H1 (cell line): ENCODE results near the gene NCEH1. TPM values are rescaled to one million over a fixed set of nuclear protein-coding genes. Genes with fewer than 3 reads are reported as not detected.

ENCODE experiments used
- CTCF ChIA-PET: fragments of 300-600 bp; sonication (Branson Sonifier 250); formaldehyde crosslinking; loops from one replicate; lab custom pipeline; 2021; ENCODE audit not compliant: partially characterized antibody; lab: Charles Lee
- POLR2A ChIA-PET: fragments of 300-600 bp; sonication (Branson Sonifier 250); formaldehyde crosslinking; loops from one replicate; lab custom pipeline; 2021; ENCODE audit warnings: inconsistent platforms; ENCODE audit not compliant: partially characterized antibody; lab: Charles Lee
- DNase-seq, 2 experiments: peaks; one replicate each; pipeline versions ENCODE4 v3.0.0 to v3.0.0-alpha.2; 2010 to 2022; ENCODE audit warnings: low spot score in 2 of 2, low read depth in 1 of 2, mixed read lengths in 1 of 2
- FAIRE-seq: peaks from 2 replicates; lab custom pipeline; 2011; peaks lifted over from hg19 to GRCh38; lab: Jason Lieb, UNC
- H2AFZ ChIP-seq: 2 replicates; pipeline ENCODE4 v1.8.1; 2012; ENCODE audit warnings: low read length, inconsistent platforms
- H2AK5ac ChIP-seq: 2 replicates; pipeline ENCODE4 v1.6.1; 2013; ENCODE audit warnings: low read depth, low read length
- H2BK120ac ChIP-seq: replicated peaks from 2 replicates; pipeline ENCODE3; 2013; ENCODE audit warnings: low read depth, low read length, inconsistent platforms
- H2BK12ac ChIP-seq: 2 replicates; pipeline ENCODE4 v1.6.1; 2013; ENCODE audit warnings: low read depth, low read length
- H2BK15ac ChIP-seq: 2 replicates; pipeline ENCODE4 v1.6.1; 2013; ENCODE audit warnings: low read length
- H2BK20ac ChIP-seq: 2 replicates; pipeline ENCODE4 v1.6.1; 2013; ENCODE audit warnings: low read length
- H2BK5ac ChIP-seq: 2 replicates; pipeline ENCODE4 v1.6.1; 2013; ENCODE audit warnings: low read depth, low read length
- H3K14ac ChIP-seq: 2 replicates; pipeline ENCODE4 v1.6.1; 2013; ENCODE audit warnings: inconsistent platforms; ENCODE audit not compliant: insufficient read length
- H3K18ac ChIP-seq: 2 replicates; pipeline ENCODE4 v1.6.1; 2013; ENCODE audit warnings: low read length; ENCODE audit errors: extremely low read depth
- H3K23ac ChIP-seq: 2 replicates; pipeline ENCODE4 v1.6.1; 2013; ENCODE audit warnings: inconsistent platforms; ENCODE audit not compliant: insufficient read length
- H3K23me2 ChIP-seq: 2 replicates; pipeline ENCODE4 v1.6.1; 2013; ENCODE audit warnings: low read depth, low read length
- H3K27ac ChIP-seq: 2 replicates; pipeline ENCODE4 v1.6.1; 2011; ENCODE audit warnings: low read depth, low read length, inconsistent platforms
- H3K27me3 ChIP-seq, 4 experiments: replicated peaks in 1 of 4; 1 replicate in 1 of 4; 2 replicates in 3 of 4; pipeline versions ENCODE4 v1.6.1 to v1.8.1; 2011 to 2013; ENCODE audit warnings: low read length in 3 of 4, mild to moderate bottlenecking in 3 of 4, inconsistent platforms in 2 of 4, mixed read lengths in 2 of 4, moderate library complexity in 1 of 4; ENCODE audit not compliant: control insufficient read depth in 3 of 4, insufficient read depth in 3 of 4; ENCODE audit errors: extremely low read depth in 1 of 4
- H3K36me3 ChIP-seq, 4 experiments: 2 replicates each; pipeline versions ENCODE4 v1.6.1 to v1.8.1; 2011 to 2013; ENCODE audit warnings: mild to moderate bottlenecking in 4 of 4, low read length in 3 of 4, moderate library complexity in 2 of 4, control low read depth in 1 of 4, inconsistent platforms in 1 of 4; ENCODE audit not compliant: insufficient read depth in 4 of 4, control insufficient read depth in 2 of 4
- H3K4ac ChIP-seq: replicated peaks from 2 replicates; pipeline ENCODE3; 2013; ENCODE audit warnings: low read length, low read depth, mixed read lengths, inconsistent platforms; ENCODE audit not compliant: insufficient read length
- H3K4me1 ChIP-seq, 4 experiments: replicated peaks in 1 of 4; 1 replicate in 1 of 4; 2 replicates in 3 of 4; pipeline versions ENCODE4 v1.6.1 to v1.8.1; 2011 to 2013; ENCODE audit warnings: low read length in 3 of 4, inconsistent platforms in 2 of 4, mixed read lengths in 1 of 4; ENCODE audit not compliant: insufficient read depth in 4 of 4, control insufficient read depth in 3 of 4
- H3K4me2 ChIP-seq, 2 experiments: 2 replicates each; pipeline versions ENCODE4 v1.6.1 to v1.8.1; 2011 to 2013; ENCODE audit warnings: low read depth in 2 of 2, low read length in 2 of 2, control low read depth in 1 of 2, inconsistent platforms in 1 of 2, mild to moderate bottlenecking in 1 of 2; ENCODE audit not compliant: insufficient read depth in 1 of 2
- H3K4me3 ChIP-seq, 4 experiments: fragments of 200-600, 300-600 bp in 1 of 4; sonication (generic), shearing (Covaris generic), sonication (Bioruptor Twin) in 1 of 4; 2 replicates each; pipeline versions ENCODE4 v1.5.1 to v1.8.1; 2011 to 2016; ENCODE audit warnings: low read length in 4 of 4, low read depth in 3 of 4, control low read depth in 2 of 4, inconsistent platforms in 2 of 4, mild to moderate bottlenecking in 2 of 4, mixed read lengths in 1 of 4, moderate library complexity in 1 of 4; ENCODE audit not compliant: insufficient read depth in 2 of 4; ENCODE audit errors: extremely low read depth in 1 of 4
- H3K56ac ChIP-seq: replicated peaks from 2 replicates; pipeline ENCODE3; 2013; ENCODE audit warnings: low read depth, mild to moderate bottlenecking, mixed read lengths, low read length, inconsistent platforms; ENCODE audit not compliant: insufficient read length
- H3K79me1 ChIP-seq: 2 replicates; pipeline ENCODE4 v1.6.1; 2013; ENCODE audit warnings: low read depth, low read length, control low read depth
- H3K79me2 ChIP-seq, 2 experiments: 2 replicates each; pipeline versions ENCODE4 v1.6.1 to v1.8.1; 2012 to 2013; ENCODE audit warnings: low read length in 2 of 2, mild to moderate bottlenecking in 2 of 2, inconsistent platforms in 1 of 2; ENCODE audit not compliant: insufficient read depth in 2 of 2, control insufficient read depth in 1 of 2
- H3K9ac ChIP-seq, 4 experiments: replicated peaks in 1 of 4; 1 replicate in 1 of 4; 2 replicates in 3 of 4; pipeline versions ENCODE4 v1.6.1 to v1.8.1; 2011 to 2013; ENCODE audit warnings: low read depth in 3 of 4, low read length in 3 of 4, control low read depth in 2 of 4, mild to moderate bottlenecking in 2 of 4, moderate library complexity in 2 of 4, inconsistent platforms in 1 of 4; ENCODE audit errors: extremely low read depth in 1 of 4
- H3K9me3 ChIP-seq, 2 experiments: 2 replicates each; pipeline versions ENCODE4 v1.6.1 to v1.8.1; 2012 to 2013; ENCODE audit warnings: mild to moderate bottlenecking in 2 of 2, moderate library complexity in 2 of 2, control low read depth in 1 of 2, inconsistent platforms in 1 of 2, low read depth in 1 of 2, low read length in 1 of 2, mixed read lengths in 1 of 2; ENCODE audit not compliant: insufficient read depth in 2 of 2
- H4K20me1 ChIP-seq, 2 experiments: replicated peaks in 1 of 2; 2 replicates each; pipeline versions ENCODE3 to v1.8.1; 2011 to 2013; ENCODE audit warnings: inconsistent platforms in 2 of 2, low read length in 2 of 2, mild to moderate bottlenecking in 1 of 2; ENCODE audit not compliant: insufficient read depth in 2 of 2, control insufficient read depth in 1 of 2
- H4K5ac ChIP-seq: 2 replicates; pipeline ENCODE4 v1.6.1; 2013; ENCODE audit warnings: low read length, low read depth, mixed read lengths, inconsistent platforms; ENCODE audit not compliant: insufficient read length
- H4K8ac ChIP-seq: 2 replicates; pipeline ENCODE4 v1.8.0; 2013; ENCODE audit warnings: mild to moderate bottlenecking, moderate library complexity, low read length, inconsistent platforms; ENCODE audit not compliant: insufficient read depth; ENCODE audit errors: extremely low read depth
- H4K91ac ChIP-seq: replicated peaks from 2 replicates; pipeline ENCODE3; 2013; ENCODE audit warnings: low read length, mixed read lengths, inconsistent platforms; ENCODE audit not compliant: insufficient read length
- ATF2 ChIP-seq: IDR thresholded peaks from 2 replicates; pipeline ENCODE4 v1.6.1; 2012; ENCODE audit warnings: low read length, inconsistent platforms
- CBX5 ChIP-seq: fragments of 300-800, 300-1000 bp; sonication (generic); IDR thresholded peaks from 2 replicates; pipeline ENCODE4 v1.7.1; 2016; ENCODE audit warnings: antibody characterized with exemption, low read length, low read depth
- CBX8 ChIP-seq: fragments of 300-800, 300-1000 bp; sonication (generic); IDR thresholded peaks from 2 replicates; pipeline ENCODE4 v1.7.1; 2016; ENCODE audit warnings: low read depth, low read length, borderline replicate concordance
- CEBPB ChIP-seq: IDR thresholded peaks from 2 replicates; pipeline ENCODE4 v1.6.1; 2012; ENCODE audit warnings: low read depth, low read length
- CHD2 ChIP-seq: IDR thresholded peaks from 2 replicates; pipeline ENCODE4 v1.6.1; 2012; ENCODE audit warnings: low read length, improper control_type of control experiment
- CREB1 ChIP-seq: IDR thresholded peaks from 2 replicates; pipeline ENCODE4 v1.6.1; 2012; ENCODE audit warnings: inconsistent platforms
- EP300 ChIP-seq, 2 experiments: IDR thresholded peaks; 1 replicate in 1 of 2; 2 replicates in 1 of 2; pipeline ENCODE4 v1.6.1; 2011 to 2012; ENCODE audit warnings: low read depth in 2 of 2, low read length in 2 of 2, mild to moderate bottlenecking in 2 of 2, borderline replicate concordance in 1 of 2, inconsistent platforms in 1 of 2, moderate library complexity in 1 of 2
- FOSL1 ChIP-seq: IDR thresholded peaks from 2 replicates; pipeline ENCODE4 v1.6.1; 2011; ENCODE audit warnings: mild to moderate bottlenecking, low read depth, low read length, moderate library complexity; ENCODE audit not compliant: insufficient read depth
- KDM5A ChIP-seq: fragments of 200-600 bp; IDR thresholded peaks from 2 replicates; pipeline ENCODE4 v1.7.1; 2012; ENCODE audit warnings: mild to moderate bottlenecking, low read length, inconsistent platforms, mixed read lengths
- RFX5 ChIP-seq: IDR thresholded peaks from 2 replicates; pipeline ENCODE4 v1.6.1; 2011; ENCODE audit warnings: low read depth, low read length, improper control_type of control experiment, borderline replicate concordance
- SIX5 ChIP-seq: IDR thresholded peaks from 2 replicates; pipeline ENCODE4 v1.6.1; 2011; ENCODE audit warnings: mild to moderate bottlenecking, low read depth, low read length
- SRF ChIP-seq: IDR thresholded peaks from 2 replicates; pipeline ENCODE4 v1.6.1; 2011; ENCODE audit warnings: mild to moderate bottlenecking, low read depth, low read length, moderate library complexity
- ZNF274 ChIP-seq: IDR thresholded peaks from 2 replicates; pipeline ENCODE4 v1.7.0; 2012; ENCODE audit warnings: low read length, borderline replicate concordance; ENCODE audit errors: extremely low read depth
- WGBS, 2 experiments: shearing (Covaris generic) in 1 of 2; methylation state at CpG; one replicate each; pipeline versions ENCODE4 v1.1.6 to v1.1.7; 2013 to 2015; ENCODE audit warnings: low lambda C conversion rate in 2 of 2, mixed read lengths in 2 of 2, inconsistent platforms in 1 of 2, low coverage in 1 of 2, missing lambda C conversion rate in 1 of 2; ENCODE audit not compliant: insufficient replicate concordance in 2 of 2, insufficient coverage in 1 of 2, insufficient read length in 1 of 2; ENCODE audit errors: extremely low coverage in 1 of 2, missing lambda C conversion rate in 1 of 2; 5-methylcytosine and 5-hydroxymethylcytosine counted together
- polyA plus RNA-seq, 7 experiments: library from polyadenylated mRNA; depleted of rRNA in 3 of 7; stranded (reverse) in 5 of 7; unstranded in 2 of 7; fragments of >200 nt in 5 of 7; fragments of 200-250 nt in 2 of 7; gene quantifications; 1 replicate in 5 of 7; 2 replicates in 1 of 7; 4 replicates in 1 of 7; pipeline versions ENCODE4 v1.2.1 to v1.2.3, GENCODE V29; 2011 to 2013; ENCODE audit warnings: missing spikeins in 2 of 7, mixed read lengths in 2 of 7
- total RNA-seq: library from RNA; stranded (reverse); fragmentation: NEBNext Ultra II Directional; extraction: Animal tissue kit (Norgen Biotek cat#: 25700); gene quantifications from 2 replicates; pipeline ENCODE4 v1.2.1, GENCODE V29; 2021

The NCEH1 gene
- total and polyA plus RNA-seq, 2 of the 8 experiments (the other 6 are each of a cell fraction or from before 2014, with no cell fraction given), result 2.2 to 6.4 TPM

- TF ChIP-seq CBX8 (no peak), CHD2 (no peak), SIX5 (no peak), KDM5A (no peak), CBX5 (no peak), ZNF274 (no peak), EP300 (IDR thresholded peaks at IDR 0.05; ENCODE audit: borderline replicate concordance in 1 of 2, low read depth in 2 of 2, low read length in 2 of 2) (no peak), SRF (no peak), RFX5 (no peak), CEBPB (no peak), ATF2 (no peak), CREB1 (no peak), FOSL1 (no peak)
- Histone ChIP-seq H3K4me3 (no peak overlapping the region), H3K27ac (no peak overlapping the region), H3K9ac (no peak overlapping the region), H2BK15ac (no peak overlapping the region), H3K23ac (no peak overlapping the region), H3K79me1 (no peaks in the 10 kb centered on the region), H3K18ac (no peak overlapping the region), H2BK12ac (no peak overlapping the region), H2AK5ac (no peak overlapping the region), H3K4me1 (no peaks in the 10 kb centered on the region; a peak in 1 of 7 replicates), H3K4me2 (no peak overlapping the region), H4K91ac (no peak overlapping the region), H3K79me2 (no peaks in the 10 kb centered on the region), H2BK120ac (no peak overlapping the region), H4K8ac (no peak overlapping the region), H3K56ac (no peak overlapping the region), H2AFZ (no peak overlapping the region), H3K14ac (no peak overlapping the region), H3K27me3 (no peaks in the 10 kb centered on the region), H3K36me3 (no peaks in the 10 kb centered on the region), H4K5ac (no peak overlapping the region), H3K9me3 (peaks cover under 1 to 2% of the 10 kb centered on the region in 2 experiments; a peak in 1 of 4 replicates), H3K23me2 (no peaks in the 10 kb centered on the region), H3K4ac (no peak overlapping the region), H2BK20ac (no peak overlapping the region), H4K20me1 (no peaks in the 10 kb centered on the region), H2BK5ac (no peak overlapping the region)
- FAIRE-seq (no peak), DNase-seq (no peak)
- ChIA-PET POLR2A (no interaction called here), CTCF (interaction anchor here (1.0 kb wide), 1 partner anchor 9 kb away, joined by 3 read pairs; no protein-coding TSS in a partner anchor)
- WGBS, 2 experiments, result 92% methylated on average over 5 of the region's 5 CpGs; no CpG with 5 or more reads in 1 of the 2 experiments
Observed at GRCh38 chr3:172615296-172615695, 95.6 kb downstream of the NCEH1 start.
